COLO668 (cell line): ENCODE measurements around the gene PSMG3.
A peak's percentile ranks its signal among the peaks of the same experiment; 100 is the strongest.

Experiments used
- DNase-seq: peaks from one replicate; lab custom pipeline; 2025; ENCODE audit not compliant: unreplicated experiment; lab: John Stamatoyannopoulos, UW

The PSMG3 gene

GRCh38 chr7:1580422-1581030 is 10.7 kb upstream of the PSMG3 start:
- no peak for DNase-seq

GRCh38 chr7:1579481-1580421 is 9.9 kb upstream of the PSMG3 start:
- DNase-seq = peak; percentile 76

- DNase-seq = no peak
Observed at GRCh38 chr7:1578513-1578912, 8.7 kb upstream of the PSMG3 start.

DNA sequence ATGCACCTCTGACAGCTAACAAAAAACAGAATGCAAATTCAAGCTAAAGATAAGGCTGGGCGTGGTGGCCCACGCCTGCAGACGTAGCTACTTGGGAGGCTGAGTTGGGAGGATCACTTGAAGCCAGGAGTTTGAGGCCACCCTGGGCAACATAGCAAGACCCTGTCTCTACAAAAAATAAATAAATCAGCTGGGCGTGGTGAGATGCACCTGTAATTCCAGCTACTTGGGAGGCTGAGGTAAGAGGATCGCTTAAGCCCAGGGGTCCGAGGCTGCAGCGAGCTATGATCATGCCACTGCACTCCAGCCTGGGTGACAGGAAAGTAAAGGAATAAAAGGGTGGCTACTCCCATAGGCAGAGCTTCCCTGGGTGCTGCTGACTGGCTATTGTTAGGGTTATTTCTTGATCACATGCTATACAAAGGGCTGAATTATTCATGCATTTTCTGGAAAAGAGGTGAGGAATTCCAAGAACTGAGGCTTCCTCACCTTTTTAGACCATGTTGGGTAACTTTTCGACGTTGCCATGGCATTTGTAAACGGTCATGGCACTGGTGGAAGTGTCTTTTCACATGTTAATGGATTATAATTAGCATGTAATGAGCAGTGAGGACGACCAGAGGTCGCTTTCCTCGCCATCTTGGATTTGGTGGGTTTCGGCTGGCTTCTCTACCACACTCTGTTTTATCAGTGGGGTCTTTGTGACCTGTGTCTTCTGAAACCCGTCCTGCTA is 6.9 kb upstream of the PSMG3 start:
- no peak for DNase-seq

- DNase-seq = no peak
Observed at GRCh38 chr7:1575809-1576208, 6.0 kb upstream of the PSMG3 start.

- DNase-seq = no peak
Observed at GRCh38 chr7:1572111-1572822, 2.4 kb upstream of the PSMG3 start.

GRCh38 chr7:1569440-1569832 is 396 bp downstream of the PSMG3 start:
- DNase-seq = no peak

- peak; percentile 67 for DNase-seq
Observed at GRCh38 chr7:1569016-1569415, 816 bp downstream of the PSMG3 start.

DNA sequence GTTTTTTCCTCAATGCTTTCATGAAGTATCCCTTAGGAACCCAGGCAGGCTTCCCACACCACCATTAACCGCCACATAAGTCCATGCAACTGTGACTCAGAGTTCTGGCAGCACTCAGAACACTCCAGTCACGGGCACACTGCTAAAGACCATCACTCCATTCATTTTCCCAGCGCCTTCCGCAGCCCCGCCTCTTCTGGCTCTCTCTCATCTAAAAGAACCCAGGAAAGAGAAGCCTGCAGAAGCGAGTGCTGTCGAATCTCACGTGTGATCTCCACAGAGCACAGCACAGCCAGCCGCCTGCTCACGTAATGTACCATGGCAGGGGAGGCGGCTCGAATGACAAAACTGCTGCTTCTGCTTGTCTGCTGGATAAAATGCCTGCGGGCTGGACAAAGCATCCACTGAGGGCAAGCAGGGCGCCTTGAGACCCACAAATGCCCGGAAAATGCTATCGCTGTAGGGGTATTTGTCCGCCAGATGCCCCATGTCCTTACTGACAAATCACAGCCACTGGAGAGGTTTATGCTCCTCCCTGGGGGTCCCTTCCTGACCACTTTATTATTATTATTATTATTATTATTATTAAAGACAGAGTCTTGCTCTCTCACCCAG is 1.8 kb downstream of the PSMG3 start:
- DNase-seq = no peak

DNA sequence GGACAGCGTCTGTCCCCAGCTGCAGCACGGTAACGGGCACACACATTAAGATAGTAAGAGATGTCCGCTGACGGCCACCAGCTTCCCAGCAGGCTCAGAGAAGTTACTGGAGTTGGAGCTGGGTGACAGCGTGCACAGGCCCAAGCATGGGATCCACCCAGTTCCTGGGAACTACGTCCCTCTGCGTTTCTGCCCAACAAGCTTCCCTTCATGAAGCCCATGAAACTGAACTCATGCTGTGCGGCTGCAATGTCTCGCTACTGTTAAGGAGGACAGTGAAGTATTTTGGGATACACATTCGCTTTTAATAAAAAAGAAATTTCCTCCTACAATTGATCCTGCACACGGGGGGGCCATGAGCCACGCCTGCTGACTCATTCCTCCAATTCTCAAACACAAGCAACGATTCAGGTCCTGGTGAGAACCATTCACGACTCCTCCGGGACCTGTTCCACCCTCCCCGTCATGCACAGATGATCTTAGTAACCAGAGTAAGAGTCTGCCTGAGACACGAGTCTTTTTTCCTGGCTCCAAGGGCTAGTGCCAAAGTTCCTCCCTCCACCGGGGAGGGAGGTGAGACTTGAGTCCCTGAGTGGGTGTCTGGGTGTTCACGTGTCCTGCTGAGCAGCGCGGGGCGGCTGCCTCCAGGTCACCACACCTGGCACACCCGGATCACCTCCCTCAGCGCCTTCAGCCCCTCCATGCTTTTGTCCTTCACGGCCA is 2.6 kb downstream of the PSMG3 start:
- DNase-seq = no peak

- no peak for DNase-seq
Observed at GRCh38 chr7:1566687-1567048, 3.2 kb downstream of the PSMG3 start.

DNA sequence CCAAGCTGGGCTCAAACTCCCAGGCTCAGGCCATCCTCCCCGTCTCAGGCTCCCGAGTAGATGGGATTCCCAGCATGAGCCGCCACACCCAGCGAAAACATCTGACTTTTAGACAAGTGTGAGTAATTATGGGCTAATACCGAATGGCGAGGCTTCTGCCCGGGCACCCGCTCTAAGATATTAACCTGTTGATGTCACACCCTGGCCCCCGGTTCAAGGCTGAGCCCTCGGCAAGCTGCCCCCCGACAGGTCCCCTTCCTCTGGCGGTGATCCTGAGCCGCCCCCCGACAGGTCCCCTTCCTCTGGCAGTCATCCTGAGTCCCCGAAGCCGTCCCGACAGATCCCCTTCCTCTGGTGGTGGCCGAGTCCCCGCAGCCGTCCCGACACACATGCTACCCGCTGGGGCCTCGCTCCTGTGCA is 5.2 kb downstream of the PSMG3 start:
- DNase-seq = no peak

- DNase-seq = no peak
Observed at GRCh38 chr7:1563981-1564602, 5.7 kb downstream of the PSMG3 start.

DNA sequence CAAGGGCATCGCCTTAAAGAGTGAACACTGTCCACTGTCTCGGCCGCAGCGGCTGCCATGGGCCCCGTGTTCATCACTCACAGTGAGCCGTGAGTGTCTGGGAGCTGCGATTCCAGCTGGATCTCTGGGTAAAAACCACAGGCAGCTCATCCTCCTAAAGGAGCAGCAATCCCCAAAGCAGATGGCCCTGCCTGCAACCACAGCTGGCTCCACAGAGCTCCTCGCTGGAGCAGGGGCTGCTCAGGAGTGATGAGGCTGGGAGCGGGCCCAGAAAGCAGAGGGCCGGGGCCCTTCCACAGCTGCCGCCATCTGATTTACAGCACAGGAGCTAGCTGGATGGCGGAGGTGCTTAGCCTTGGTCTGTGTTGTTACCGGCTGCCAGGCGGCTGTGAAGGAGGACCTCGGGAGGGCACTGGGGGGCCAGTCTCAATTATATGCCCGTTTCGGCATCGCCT is 7.2 kb downstream of the PSMG3 start:
- no peak for DNase-seq

DNA sequence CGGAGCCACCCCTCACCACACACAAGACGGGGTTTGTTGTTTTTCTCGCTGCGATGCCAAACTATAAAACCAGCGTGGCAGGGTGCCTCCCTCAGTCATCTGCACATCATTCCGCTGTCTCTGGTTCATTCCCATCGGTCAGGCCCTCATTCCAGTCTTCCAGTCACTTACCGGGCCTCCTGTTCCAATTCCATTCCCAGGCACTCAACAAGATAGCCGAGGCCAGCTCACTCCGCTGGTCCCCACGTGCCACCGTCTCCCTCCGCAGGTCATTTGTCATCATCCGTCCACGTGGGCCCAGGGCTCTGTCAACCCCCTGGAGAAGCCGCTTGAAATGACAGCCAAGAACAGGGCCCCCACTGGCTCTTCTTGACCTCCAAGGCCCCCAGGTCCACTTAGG is 7.7 kb downstream of the PSMG3 start:
- no peak for DNase-seq

- no peak for DNase-seq
Observed at GRCh38 chr7:1561036-1561940, 8.5 kb downstream of the PSMG3 start.

DNA sequence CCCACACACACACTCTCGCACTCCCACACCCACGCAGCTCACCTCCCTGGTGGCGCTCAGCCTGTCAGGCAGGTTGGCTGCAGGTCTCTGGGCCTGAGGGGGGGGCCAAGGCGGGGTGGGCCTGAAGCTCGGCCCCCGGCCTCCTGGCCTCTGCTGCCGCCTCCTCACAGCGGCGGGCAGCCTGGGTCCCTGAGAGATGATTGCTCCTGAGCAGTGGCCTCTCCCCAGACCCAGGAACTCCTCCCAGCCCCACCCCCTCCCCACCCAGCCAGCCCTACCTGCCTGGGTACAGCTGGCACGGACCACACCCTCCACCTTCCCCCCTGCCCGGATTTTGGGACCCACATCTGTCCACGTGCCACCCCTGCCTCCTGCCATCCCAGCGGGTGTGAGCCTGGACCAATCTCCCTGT is 9.2 kb downstream of the PSMG3 start:
- DNase-seq = no peak
